ENCODE measurements around the gene SLX1A.
A peak's percentile ranks its signal among the peaks of the same experiment; 100 is the strongest.
"Not testable (repeated sequence)": the region's sequence is repeated elsewhere in the genome, so short reads cannot be mapped to it uniquely, and the experiment has no call there.

The SLX1A gene

DNA sequence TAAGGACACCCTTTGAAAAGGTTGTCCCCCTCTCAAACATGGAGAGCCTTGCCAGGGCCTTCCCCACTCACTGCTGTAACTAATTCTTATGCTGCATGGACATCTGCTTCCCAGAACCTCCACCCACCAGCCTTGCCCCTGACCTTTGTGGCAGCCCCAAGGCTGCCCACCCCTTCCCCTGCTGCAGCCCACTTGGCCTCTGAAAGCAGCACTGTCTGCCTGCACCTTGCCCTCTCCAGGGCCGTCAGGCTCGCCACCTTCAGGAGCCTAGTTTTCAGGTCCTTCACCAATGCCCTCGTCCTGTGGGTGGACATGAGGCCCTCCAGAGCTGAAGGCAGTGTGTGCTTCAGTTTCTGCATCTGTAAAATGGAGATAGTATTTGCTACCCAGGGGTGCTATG lies 12.9 kb upstream of the SLX1A start:
- in situ Hi-C loops (cut with HindIII; ENCODE audit: low pct_ligation_motif_present, low pct_unique_long_range_greater_than_20kb, low sequenced_read_pairs), result no loop called here

DNA sequence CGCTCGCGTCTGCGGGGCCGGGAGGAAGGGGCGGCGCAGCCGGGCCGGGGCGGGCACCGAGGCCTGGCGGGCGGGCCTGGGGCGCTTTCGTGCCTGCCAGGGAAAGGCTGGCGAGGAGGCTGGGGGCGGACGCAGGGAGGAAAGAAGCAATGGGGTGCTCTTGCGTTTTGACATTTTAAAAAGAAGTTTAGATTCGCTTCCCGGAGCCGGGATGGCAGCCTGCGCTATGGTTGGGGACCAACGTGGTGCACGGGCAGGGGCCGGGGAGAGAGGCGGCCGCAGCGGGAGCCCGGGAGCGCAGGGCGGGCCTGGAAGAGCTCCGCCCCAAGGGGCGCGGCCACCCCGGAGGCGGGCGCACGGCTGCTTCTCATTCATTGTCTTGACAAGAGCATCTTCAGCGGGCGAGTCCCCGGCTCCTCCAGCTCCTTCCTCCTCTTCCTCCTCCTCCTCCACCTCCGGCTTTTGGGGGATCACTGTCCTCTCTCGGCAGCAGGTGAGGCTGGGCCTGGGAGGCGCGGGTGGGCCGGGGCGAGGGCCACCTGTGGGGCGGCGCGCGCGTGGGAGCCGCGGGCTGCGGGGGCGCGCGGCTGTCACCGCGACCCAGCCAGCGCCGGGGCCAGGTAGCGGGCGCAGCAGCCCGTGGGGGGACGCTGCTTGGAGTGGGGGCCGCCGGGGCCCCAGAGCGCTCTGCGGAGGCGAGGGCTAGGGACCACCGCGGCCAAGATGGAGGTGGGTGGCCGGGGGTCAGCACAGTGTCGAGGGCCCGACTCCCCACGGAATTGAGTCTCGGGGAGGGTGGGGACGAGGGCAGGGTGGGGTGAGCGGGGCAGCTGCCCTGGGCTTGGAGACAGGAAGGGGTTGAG lies 10.2 kb upstream of the SLX1A start, which contains the start of gene CORO1A:
TSS of gene CORO1A (plus strand) at position 370 of the 863 bp plus-strand sequence. CDS start 1,608 bp downstream, outside the sequence.
- DNase-seq, result peak; percentile 81

More for the DNA sequence above, 12.9 kb upstream of the SLX1A start:
- DNase-seq, result no peak

DNA sequence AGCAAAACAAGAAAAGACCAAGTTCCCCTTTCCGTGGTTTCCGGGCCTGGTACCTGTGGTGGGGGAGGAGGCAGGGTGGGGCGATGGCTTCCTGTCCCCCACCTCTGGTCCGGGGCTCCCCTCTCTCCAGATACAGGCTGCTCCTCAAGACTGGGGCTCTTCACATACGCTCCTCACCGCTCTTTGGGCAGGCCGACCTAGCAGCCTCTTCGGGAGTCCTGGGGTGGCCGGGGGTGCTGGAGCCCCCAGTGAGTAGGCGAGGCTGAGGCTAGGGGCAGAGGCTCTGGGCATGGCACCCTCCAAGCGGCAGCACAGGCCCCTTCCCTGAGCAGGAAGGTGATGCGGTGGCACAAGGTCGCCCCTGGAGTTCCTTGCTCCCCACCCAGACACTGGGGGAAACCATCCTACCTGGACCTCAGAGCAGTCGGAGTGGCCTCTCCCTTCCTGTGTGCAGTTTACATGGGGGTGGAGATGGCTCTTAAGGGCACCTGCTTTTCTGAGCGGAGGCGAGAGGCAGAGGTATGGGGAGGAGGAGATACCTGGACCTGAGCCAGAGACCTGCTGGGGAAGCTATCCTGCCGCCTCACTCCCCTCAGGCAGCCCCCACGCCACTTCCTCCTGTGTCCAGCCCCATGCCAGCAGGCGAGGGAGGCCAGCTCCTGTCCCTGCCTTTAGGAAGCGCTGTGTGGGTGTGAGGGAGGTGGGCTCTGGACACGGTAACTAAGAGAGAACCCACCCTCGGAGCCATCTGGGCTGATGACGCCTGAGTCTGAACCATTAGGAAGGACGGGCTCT lies 9.4 kb upstream of the SLX1A start:
- no peak for DNase-seq
- in situ Hi-C loops (cut with HindIII; ENCODE audit: low pct_ligation_motif_present, low pct_unique_long_range_greater_than_20kb, low sequenced_read_pairs), result no loop called here

More for the DNA sequence above, 10.2 kb upstream of the SLX1A start, which contains the start of gene CORO1A:
- in situ Hi-C loops (cut with HindIII; ENCODE audit: low pct_ligation_motif_present, low pct_unique_long_range_greater_than_20kb, low sequenced_read_pairs), result no loop called here

DNA sequence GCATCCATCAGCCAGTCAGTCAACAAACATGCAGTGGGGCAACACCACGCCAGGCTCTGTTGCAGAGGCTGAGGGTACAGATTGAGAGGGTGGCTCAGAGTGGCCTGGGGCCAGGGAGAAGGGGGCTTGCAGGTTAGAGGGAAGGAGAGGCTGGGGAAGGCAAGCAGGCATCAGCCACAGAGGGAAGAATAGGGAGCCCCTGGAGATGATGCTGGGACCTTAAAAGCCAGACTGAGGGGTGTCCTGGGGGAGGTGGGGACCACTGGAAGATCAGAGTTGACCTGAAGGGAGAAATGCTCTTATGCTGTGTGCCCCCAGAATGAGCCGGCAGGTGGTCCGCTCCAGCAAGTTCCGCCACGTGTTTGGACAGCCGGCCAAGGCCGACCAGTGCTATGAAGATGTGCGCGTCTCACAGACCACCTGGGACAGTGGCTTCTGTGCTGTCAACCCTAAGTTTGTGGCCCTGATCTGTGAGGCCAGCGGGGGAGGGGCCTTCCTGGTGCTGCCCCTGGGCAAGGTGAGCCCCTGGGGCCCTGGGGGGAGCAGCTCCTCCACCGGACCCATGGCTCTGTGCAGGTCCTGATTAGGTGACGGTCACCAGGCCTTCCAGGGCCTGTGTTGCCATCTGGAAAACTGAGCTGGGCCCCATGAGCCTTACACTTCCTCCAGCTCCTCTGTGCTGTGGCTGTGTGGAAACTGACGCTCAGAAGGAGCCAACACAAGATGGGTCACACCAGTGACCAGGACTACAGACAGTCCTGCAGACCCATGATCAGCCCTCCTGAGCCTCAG lies 8.6 kb upstream of the SLX1A start:
- no peak for DNase-seq
- in situ Hi-C loops (cut with HindIII; ENCODE audit: low pct_ligation_motif_present, low pct_unique_long_range_greater_than_20kb, low sequenced_read_pairs), result no loop called here

DNA sequence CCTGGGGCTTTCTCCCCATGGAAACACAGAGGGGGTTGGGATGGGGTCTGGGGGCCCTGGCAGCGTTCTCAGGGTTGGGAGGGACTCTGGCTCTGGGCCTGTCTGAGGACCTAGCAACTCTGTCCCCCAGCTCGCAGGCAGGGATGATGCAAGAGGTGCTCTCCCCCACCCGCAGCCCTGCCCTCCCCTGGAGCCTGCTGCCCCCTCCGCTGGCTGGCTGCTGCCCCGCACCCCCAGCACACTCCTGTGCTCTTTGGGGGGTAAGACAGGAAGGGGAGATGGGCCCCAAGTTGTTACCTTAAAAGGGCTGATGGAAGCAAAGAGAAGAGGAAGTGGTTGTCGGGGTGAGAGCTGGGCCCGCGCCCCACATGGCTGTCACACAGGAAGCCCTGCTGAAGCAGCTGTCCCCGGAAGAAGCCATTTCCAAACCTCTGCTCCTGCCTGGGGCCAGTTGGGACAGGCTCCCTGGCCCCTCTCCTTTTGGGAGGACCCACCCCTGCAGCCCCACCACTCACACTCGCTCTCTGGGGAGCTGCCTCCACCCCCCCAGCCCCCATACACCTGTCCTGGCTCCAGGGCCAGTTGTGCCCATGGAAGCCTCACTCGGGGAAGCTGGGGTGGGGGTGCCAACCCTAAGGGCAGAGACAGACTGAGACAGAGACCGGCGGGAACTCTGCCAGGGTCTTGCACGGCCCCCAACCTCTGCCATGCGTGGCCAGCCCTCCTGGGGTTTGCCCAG lies 7.8 kb upstream of the SLX1A start:
- no peak for DNase-seq

DNA sequence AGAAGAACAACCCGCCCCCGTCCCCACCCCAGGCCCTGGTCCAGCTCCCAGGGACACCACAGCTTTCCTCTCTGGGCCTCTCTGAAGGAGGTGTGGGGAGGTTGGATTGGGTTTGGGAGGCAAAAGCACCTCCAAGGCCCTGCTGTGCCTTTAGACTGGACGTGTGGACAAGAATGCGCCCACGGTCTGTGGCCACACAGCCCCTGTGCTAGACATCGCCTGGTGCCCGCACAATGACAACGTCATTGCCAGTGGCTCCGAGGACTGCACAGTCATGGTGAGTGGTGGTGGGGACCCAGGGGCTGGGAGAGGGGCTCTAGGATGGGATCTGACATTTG lies 7.3 kb upstream of the SLX1A start:
- DNase-seq, result no peak
- in situ Hi-C loops (cut with HindIII; ENCODE audit: low pct_ligation_motif_present, low pct_unique_long_range_greater_than_20kb, low sequenced_read_pairs), result no loop called here

More for the DNA sequence above, 7.8 kb upstream of the SLX1A start:
- in situ Hi-C loops (cut with HindIII; ENCODE audit: low pct_ligation_motif_present, low pct_unique_long_range_greater_than_20kb, low sequenced_read_pairs), result no loop called here

DNA sequence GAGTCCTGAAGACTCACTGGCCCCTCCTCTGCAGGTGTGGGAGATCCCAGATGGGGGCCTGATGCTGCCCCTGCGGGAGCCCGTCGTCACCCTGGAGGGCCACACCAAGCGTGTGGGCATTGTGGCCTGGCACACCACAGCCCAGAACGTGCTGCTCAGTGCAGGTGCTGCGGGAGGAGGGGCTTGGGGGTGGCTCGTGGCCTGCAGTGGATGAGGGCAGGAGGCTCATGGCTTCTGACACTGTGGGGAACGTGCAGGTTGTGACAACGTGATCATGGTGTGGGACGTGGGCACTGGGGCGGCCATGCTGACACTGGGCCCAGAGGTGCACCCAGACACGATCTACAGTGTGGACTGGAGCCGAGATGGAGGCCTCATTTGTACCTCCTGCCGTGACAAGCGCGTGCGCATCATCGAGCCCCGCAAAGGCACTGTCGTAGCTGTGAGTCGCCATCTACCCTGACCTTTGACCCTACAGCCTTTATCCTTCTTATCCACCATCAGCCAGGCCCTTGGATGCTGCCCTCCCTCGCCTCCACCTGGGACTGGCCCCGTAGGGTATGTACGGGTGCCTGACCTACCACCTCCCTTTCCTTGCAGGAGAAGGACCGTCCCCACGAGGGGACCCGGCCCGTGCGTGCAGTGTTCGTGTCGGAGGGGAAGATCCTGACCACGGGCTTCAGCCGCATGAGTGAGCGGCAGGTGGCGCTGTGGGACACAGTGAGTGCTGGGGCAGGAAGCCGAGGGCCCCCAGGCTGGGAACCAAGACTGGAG lies 6.7 kb upstream of the SLX1A start:
- in situ Hi-C loops (cut with HindIII; ENCODE audit: low pct_ligation_motif_present, low pct_unique_long_range_greater_than_20kb, low sequenced_read_pairs), result no loop called here

DNA sequence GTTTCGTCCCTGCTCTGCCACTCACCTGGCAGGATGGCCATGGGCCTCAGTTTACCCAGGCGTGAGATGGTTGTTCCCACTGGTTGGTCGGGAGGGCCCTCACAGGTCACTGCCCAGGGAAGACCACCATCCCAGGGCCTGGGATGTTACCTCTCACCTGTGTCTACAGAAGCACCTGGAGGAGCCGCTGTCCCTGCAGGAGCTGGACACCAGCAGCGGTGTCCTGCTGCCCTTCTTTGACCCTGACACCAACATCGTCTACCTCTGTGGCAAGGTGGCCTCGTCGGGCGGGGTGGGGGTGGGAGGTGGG lies 6.2 kb upstream of the SLX1A start:
- no peak for DNase-seq
- in situ Hi-C loops (cut with HindIII; ENCODE audit: low pct_ligation_motif_present, low pct_unique_long_range_greater_than_20kb, low sequenced_read_pairs), result no loop called here

More for the DNA sequence above, 6.7 kb upstream of the SLX1A start:
- DNase-seq, result peak; percentile 30

DNA sequence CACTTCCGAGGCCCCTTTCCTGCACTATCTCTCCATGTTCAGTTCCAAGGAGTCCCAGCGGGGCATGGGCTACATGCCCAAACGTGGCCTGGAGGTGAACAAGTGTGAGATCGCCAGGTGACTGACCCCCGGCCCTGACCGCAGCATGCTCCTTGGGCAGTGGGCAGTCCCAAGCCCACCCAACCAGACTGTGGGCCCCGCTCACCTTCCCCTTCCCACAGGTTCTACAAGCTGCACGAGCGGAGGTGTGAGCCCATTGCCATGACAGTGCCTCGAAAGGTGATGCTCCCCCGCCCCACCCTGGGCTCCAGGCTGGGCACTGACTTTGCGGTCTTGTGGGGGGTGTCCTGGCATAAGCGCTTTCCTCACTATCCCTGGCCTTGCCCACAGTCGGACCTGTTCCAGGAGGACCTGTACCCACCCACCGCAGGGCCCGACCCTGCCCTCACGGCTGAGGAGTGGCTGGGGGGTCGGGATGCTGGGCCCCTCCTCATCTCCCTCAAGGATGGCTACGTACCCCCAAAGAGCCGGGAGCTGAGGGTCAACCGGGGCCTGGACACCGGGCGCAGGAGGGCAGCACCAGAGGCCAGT lies 5.6 kb upstream of the SLX1A start:
- no peak for DNase-seq
- in situ Hi-C loops (cut with HindIII; ENCODE audit: low pct_ligation_motif_present, low pct_unique_long_range_greater_than_20kb, low sequenced_read_pairs), result no loop called here

DNA sequence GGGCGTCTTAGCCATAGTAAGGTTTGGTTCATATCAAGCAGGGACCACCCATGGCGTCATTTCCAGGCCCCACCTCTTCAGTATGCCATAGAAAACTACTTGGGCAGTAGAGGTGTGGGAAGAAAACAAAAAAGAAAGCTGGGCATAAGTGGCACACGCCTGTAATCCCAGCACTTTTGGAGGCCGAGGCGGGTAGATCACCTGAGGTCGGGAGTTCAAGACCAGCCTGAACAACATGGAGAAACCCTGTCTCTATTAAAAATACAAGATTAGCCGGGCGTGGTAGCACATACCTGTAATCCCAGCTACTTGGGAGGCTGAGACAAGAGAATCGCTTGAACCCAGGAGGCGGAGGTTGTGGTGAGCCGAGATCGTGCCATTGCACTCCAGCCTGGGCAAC lies 2.5 kb upstream of the SLX1A start:
- DNase-seq; in situ Hi-C loops (cut with HindIII; ENCODE audit: low pct_ligation_motif_present, low pct_unique_long_range_greater_than_20kb, low sequenced_read_pairs): not testable (repeated sequence)

DNA sequence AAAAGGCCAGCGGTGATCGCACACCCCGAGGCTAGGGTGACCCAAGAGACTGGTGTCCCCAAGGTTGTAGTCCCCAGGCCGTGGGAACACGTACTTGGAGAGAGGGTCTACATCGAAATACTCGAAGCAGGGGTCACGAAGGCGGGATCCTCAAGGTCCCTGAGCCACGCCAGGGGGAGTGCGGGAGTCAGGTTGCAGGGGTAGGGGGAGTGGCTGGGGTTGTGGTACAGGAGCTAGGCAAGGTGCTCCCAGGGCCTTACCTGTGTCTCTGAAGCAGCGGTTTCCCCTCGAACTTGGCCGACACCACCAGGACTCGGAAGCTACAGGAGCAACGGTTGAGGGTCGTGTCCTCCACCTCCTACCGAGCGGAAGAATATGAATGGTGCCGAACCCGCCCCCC lies 577 bp upstream of the SLX1A start:
- in situ Hi-C loops (cut with HindIII; ENCODE audit: low pct_ligation_motif_present, low pct_unique_long_range_greater_than_20kb, low sequenced_read_pairs), result not testable (repeated sequence)

DNA sequence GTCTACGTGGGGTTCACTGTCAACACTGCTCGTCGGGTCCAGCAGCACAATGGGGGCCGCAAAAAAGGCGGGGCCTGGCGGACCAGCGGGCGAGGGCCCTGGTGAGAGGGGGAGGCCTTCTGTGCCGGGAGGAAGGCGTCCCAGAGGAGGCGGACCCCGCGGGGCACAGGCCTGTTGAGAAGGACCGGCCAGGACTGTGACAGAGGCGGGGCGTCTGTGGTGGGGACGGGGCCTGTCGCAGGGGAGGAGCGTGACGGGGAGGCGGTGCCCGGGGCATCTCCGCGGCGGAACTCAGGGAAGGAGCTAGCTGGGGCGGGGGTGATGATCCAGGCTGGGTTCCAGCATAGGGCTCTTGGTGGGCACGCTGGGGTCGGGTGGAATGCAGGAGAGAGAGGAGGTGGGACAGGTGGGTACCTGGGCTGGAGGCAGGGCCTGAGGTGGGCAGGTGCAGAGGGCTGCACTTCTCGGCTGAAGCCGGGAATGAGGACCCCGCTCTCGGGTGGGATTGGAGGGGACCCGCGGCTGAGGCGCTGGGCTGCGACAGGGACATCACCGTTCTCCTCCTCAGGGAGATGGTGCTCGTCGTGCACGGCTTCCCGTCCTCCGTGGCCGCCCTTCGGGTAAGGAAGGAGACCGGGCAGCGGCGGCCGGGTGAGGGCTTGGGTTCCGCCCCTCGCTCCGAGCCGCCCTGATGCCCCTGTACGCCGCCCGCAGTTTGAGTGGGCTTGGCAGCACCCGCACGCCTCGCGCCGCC lies 674 bp downstream of the SLX1A start:
- in situ Hi-C loops (cut with HindIII; ENCODE audit: low pct_ligation_motif_present, low pct_unique_long_range_greater_than_20kb, low sequenced_read_pairs); DNase-seq: not testable (repeated sequence)

More for the DNA sequence above, 577 bp upstream of the SLX1A start:
- not testable (repeated sequence) for DNase-seq

DNA sequence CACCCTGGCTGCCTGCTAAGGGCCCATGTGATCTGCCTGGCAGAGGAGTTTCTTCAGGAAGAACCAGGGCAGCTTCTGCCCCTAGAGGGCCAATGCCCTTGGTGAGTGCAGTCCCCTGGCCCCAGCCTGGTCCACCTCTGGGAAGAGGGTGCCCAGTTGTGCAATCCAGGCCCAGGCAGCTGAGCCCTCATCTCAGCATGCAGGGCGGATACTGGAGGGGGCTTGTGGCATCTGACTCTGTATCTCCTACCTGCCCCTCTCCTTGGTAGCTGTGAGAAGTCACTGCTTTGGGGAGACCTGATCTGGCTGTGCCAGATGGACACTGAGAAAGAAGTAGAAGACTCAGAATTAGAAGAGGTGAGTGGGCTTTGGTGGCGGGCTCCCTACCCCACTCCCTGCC lies 3.3 kb downstream of the SLX1A start:
- in situ Hi-C loops (cut with HindIII; ENCODE audit: low pct_ligation_motif_present, low pct_unique_long_range_greater_than_20kb, low sequenced_read_pairs); DNase-seq: not testable (repeated sequence)

DNA sequence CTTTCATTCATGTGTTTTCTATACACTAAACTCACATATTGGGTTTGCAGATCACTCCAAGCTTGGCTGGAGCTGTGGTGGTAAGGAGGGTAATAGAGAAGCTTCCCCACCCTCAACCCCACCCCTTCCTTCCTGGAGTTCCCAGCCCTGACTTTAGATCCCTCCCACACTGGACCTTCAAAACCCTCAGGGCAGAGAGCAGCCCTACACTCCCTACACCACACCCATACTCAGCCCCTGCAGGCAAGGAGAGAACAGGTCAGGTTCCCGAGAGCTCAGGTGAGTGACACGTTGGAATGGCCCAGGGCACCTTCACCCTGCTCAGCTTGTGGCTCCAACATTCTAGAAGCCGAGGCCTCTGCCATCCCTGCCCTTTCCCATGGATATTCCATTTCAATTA lies 5.4 kb downstream of the SLX1A start, which contains the start of gene SULT1A3:
TSS of gene SULT1A3 (plus strand) at position 207 of the 400 bp plus-strand sequence. CDS start 1,474 bp downstream, outside the sequence.
- in situ Hi-C loops (cut with HindIII; ENCODE audit: low pct_ligation_motif_present, low pct_unique_long_range_greater_than_20kb, low sequenced_read_pairs); DNase-seq: not testable (repeated sequence)

DNA sequence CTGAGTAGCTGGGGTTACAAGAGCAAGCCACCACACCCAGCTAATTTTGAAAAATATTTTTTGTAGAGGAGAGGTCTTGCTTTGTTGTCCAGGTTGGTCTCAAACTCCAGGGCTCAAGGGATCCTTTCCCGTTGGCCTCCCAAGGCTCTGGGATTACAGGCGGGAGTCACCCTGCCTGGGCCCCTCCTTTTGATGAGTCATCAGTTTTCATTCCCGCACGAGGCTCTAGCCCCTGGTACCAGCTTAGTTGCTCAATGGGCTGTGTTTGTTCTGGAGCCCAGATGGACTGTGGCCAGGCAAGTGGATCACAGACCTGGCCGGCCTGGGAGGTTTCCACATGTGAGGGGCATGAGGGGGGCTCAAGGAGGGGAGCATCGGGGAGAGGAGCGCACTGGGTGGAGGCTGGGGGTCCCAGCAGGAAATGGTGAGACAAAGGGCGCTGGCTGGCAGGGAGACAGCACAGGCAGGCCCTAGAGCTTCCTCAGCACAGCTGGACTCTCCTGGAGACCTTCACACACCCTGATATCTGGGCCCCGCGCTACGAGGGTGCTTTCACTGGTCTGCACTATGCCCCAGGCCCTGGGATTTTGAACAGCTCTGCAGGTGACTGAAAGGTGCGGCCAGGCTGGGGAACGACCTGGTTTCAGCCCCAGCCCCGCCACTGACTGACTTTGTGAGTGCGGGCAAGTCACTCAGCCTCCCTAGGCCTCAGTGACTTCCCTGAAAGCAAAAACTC lies 6.1 kb downstream of the SLX1A start:
- DNase-seq; in situ Hi-C loops (cut with HindIII; ENCODE audit: low pct_ligation_motif_present, low pct_unique_long_range_greater_than_20kb, low sequenced_read_pairs): not testable (repeated sequence)

Data from ACHN (cell line).